Fibroblast of the aortic adventitia (primary cell): ENCODE data around the gene CTBP1. TPM values are rescaled to one million over a fixed set of nuclear protein-coding genes. Genes with fewer than 3 reads are reported as not detected.

Experiments used
- DNase-seq: peaks from one replicate; pipeline ENCODE4 v3.0.0-alpha.2; 2010; ENCODE audit warnings: low read depth
- H3K4me3 ChIP-seq: 2 replicates; pipeline ENCODE4 v1.5.1; 2011; ENCODE audit warnings: low read depth, mild to moderate bottlenecking, control low read depth, low read length, moderate library complexity
- CTCF ChIP-seq: IDR thresholded peaks from 2 replicates; pipeline ENCODE4 v1.5.1; 2011; ENCODE audit warnings: mild to moderate bottlenecking, low read length, control low read depth, inconsistent platforms; ENCODE audit not compliant: insufficient read depth
- total RNA-seq: library from RNA; depleted of rRNA; stranded (reverse); fragments of >200 nt; gene quantifications from 2 replicates; pipeline ENCODE4 v1.2.3, GENCODE V29; 2012; ENCODE audit warnings: low replicate concordance

CTBP1 gene
- total RNA-seq, 1 donor: 141 TPM

GRCh38 chr4:1194010-1194900, 54.7 kb downstream of the CTBP1 start:
- peak overlapping the region; percentile 59 for H3K4me3 ChIP-seq

GRCh38 chr4:1193206-1194009, 55.5 kb downstream of the CTBP1 start:
- no peak for TF ChIP-seq CTCF
- peak overlapping the region; percentile 59 for H3K4me3 ChIP-seq
- DNase-seq: no peak

More at GRCh38 chr4:1194010-1194900, 54.7 kb downstream of the CTBP1 start:
- TF ChIP-seq CTCF: no peak
- DNase-seq: peak; percentile 50

GRCh38 chr4:1192493-1193205, 56.3 kb downstream of the CTBP1 start:
- DNase-seq: no peak
- TF ChIP-seq CTCF: no peak
- H3K4me3 ChIP-seq: peak overlapping the region; percentile 40

- TF ChIP-seq CTCF: no peak
- peak overlapping the region; percentile 10 for H3K4me3 ChIP-seq
- DNase-seq: peak; percentile 98
These were observed 56.8 kb downstream of the CTBP1 start for GRCh38 chr4:1192091-1192492.

- H3K4me3 ChIP-seq: no peak overlapping the region
- DNase-seq: no peak
- TF ChIP-seq CTCF: no peak
These were observed 57.3 kb downstream of the CTBP1 start for GRCh38 chr4:1191621-1192020.

- no peak overlapping the region for H3K4me3 ChIP-seq
- no peak for TF ChIP-seq CTCF
- DNase-seq: no peak
These were observed 61.7 kb downstream of the CTBP1 start for GRCh38 chr4:1187182-1187581.
